ENCODE data around the gene FADS6.

FADS6 gene

GRCh38 chr17:74842599-74843351 lies 50.7 kb downstream of the FADS6 start:
- peaks cover 65% of the 10 kb centered on the region for H3K27me3 Mint-ChIP-seq (ENCODE audit: low read depth, poor library complexity)
- no peak overlapping the region for H3K27ac Mint-ChIP-seq
- no peak overlapping the region for H3K4me3 Mint-ChIP-seq
- TF ChIP-seq CTCF (IDR thresholded peaks at IDR 0.05), result peak; percentile 44
- no peaks in the 10 kb centered on the region for H3K9me3 Mint-ChIP-seq
- H3K36me3 Mint-ChIP-seq (ENCODE audit: low read depth), result peaks cover 6% of the 10 kb centered on the region
- peak; percentile 82 for DNase-seq
- peaks cover 43% of the 10 kb centered on the region for H3K4me1 Mint-ChIP-seq

GRCh38 chr17:74842146-74842598 lies 51.3 kb downstream of the FADS6 start:
- Mint-ChIP-seq H3K27ac (no peak overlapping the region), H3K27me3 (ENCODE audit: low read depth, poor library complexity) (peaks cover 59% of the 10 kb centered on the region), H3K9me3 (no peaks in the 10 kb centered on the region), H3K4me1 (peaks cover 46% of the 10 kb centered on the region), H3K4me3 (no peak overlapping the region), H3K36me3 (ENCODE audit: low read depth) (peaks cover 6% of the 10 kb centered on the region)
- no peak for DNase-seq
- TF ChIP-seq CTCF (IDR thresholded peaks at IDR 0.05), result no peak

GRCh38 chr17:74840989-74841666 lies 52.3 kb downstream of the FADS6 start:
- peak overlapping the region; percentile 39 for H3K4me3 Mint-ChIP-seq
- H3K4me1 Mint-ChIP-seq, result peaks cover 56% of the 10 kb centered on the region
- no peak for DNase-seq
- peaks cover 50% of the 10 kb centered on the region for H3K27me3 Mint-ChIP-seq (ENCODE audit: low read depth, poor library complexity)
- H3K36me3 Mint-ChIP-seq (ENCODE audit: low read depth), result peaks cover 15% of the 10 kb centered on the region
- no peak for TF ChIP-seq CTCF (IDR thresholded peaks at IDR 0.05)
- no peaks in the 10 kb centered on the region for H3K9me3 Mint-ChIP-seq
- H3K27ac Mint-ChIP-seq, result peak overlapping the region; percentile 13

- no peaks in the 10 kb centered on the region for H3K9me3 Mint-ChIP-seq
- H3K36me3 Mint-ChIP-seq (ENCODE audit: low read depth), result peaks cover 16% of the 10 kb centered on the region
- no peak overlapping the region for H3K27ac Mint-ChIP-seq
- H3K4me1 Mint-ChIP-seq, result peaks cover 65% of the 10 kb centered on the region
- DNase-seq, result no peak
- H3K27me3 Mint-ChIP-seq (ENCODE audit: low read depth, poor library complexity), result peaks cover 46% of the 10 kb centered on the region
- no peak for TF ChIP-seq CTCF (IDR thresholded peaks at IDR 0.05)
- peak overlapping the region; percentile 39 for H3K4me3 Mint-ChIP-seq
Measured at GRCh38 chr17:74839990-74840852, 53.2 kb downstream of the FADS6 start.

GRCh38 chr17:74838274-74838673 lies 55.2 kb downstream of the FADS6 start:
- DNase-seq, result peak; percentile 41
- Mint-ChIP-seq H3K9me3 (no peaks in the 10 kb centered on the region), H3K4me1 (peaks cover 85% of the 10 kb centered on the region), H3K27me3 (ENCODE audit: low read depth, poor library complexity) (peaks cover 28% of the 10 kb centered on the region), H3K36me3 (ENCODE audit: low read depth) (peaks cover 16% of the 10 kb centered on the region), H3K27ac (peak overlapping the region; percentile 45), H3K4me3 (peak overlapping the region; percentile 57)
- no peak for TF ChIP-seq CTCF (IDR thresholded peaks at IDR 0.05)

All from nephron progenitor cell (in vitro differentiated cells).